Umbilical cord (tissue), 2 donors: ENCODE data around the gene LCN10. TPM values are rescaled to one million over a fixed set of nuclear protein-coding genes. Genes with fewer than 3 reads are reported as not detected.
"Not testable (repeated sequence)": the region's sequence is repeated elsewhere in the genome, so short reads cannot be mapped to it uniquely, and the experiment has no call there.

Experiments used
- DNase-seq: peaks from one replicate; pipeline ENCODE4 v3.0.0-alpha.2; 2015; ENCODE audit warnings: low spot score
- total RNA-seq: library from RNA; depleted of rRNA; stranded (reverse); fragments of >200 nt; gene quantifications from one replicate; pipeline ENCODE4 v1.2.3, GENCODE V29; 2014; ENCODE audit warnings: low replicate concordance; ENCODE audit not compliant: insufficient read depth

Gene LCN10
- total RNA-seq, 1 donor from 2014 or later, result 2.2 TPM

GRCh38 chr9:136721339-136722092, 21.2 kb downstream of the LCN10 start:
- no peak for DNase-seq

- DNase-seq, result no peak
Observed at GRCh38 chr9:136720898-136721338, 21.8 kb downstream of the LCN10 start.

GRCh38 chr9:136720251-136720897, 22.4 kb downstream of the LCN10 start:
- peak; percentile 70 for DNase-seq

- no peak for DNase-seq
Observed at GRCh38 chr9:136719195-136719880, 23.4 kb downstream of the LCN10 start.

GRCh38 chr9:136718345-136719194, 24.2 kb downstream of the LCN10 start:
- no peak for DNase-seq

GRCh38 chr9:136717399-136717798, 25.3 kb downstream of the LCN10 start:
- no peak for DNase-seq

GRCh38 chr9:136714893-136715274, 27.9 kb downstream of the LCN10 start:
- DNase-seq, result no peak

- peak; percentile 50 for DNase-seq
Observed at GRCh38 chr9:136714096-136714892, 28.4 kb downstream of the LCN10 start.

- no peak for DNase-seq
Observed at GRCh38 chr9:136713550-136713949, 29.2 kb downstream of the LCN10 start.

- no peak for DNase-seq
Observed at GRCh38 chr9:136712690-136713544, 29.8 kb downstream of the LCN10 start.

GRCh38 chr9:136711751-136712689, 30.7 kb downstream of the LCN10 start, which contains the start of gene DIPK1B:
Gene DIPK1B (plus strand): TSS chr9:136712572. CDS start chr9:136712666, 94 bp downstream.
- DNase-seq, result no peak

- not testable (repeated sequence) for DNase-seq
Observed at GRCh38 chr9:136711219-136711648, 31.5 kb downstream of the LCN10 start.

GRCh38 chr9:136710543-136710942, 32.2 kb downstream of the LCN10 start:
- no peak for DNase-seq

- DNase-seq, result no peak
Observed at GRCh38 chr9:136709454-136710109, 33.2 kb downstream of the LCN10 start.

- no peak for DNase-seq
Observed at GRCh38 chr9:136707849-136708517, 34.8 kb downstream of the LCN10 start.

GRCh38 chr9:136707011-136707410, 35.7 kb downstream of the LCN10 start:
- no peak for DNase-seq

GRCh38 chr9:136705564-136705963, 37.2 kb downstream of the LCN10 start:
- no peak for DNase-seq
